ENCODE results near the gene MTUS2.
"Not testable (repeated sequence)": the region's sequence is repeated elsewhere in the genome, so short reads cannot be mapped to it uniquely, and the experiment has no call there.

The MTUS2 gene

GRCh38 chr13:29345860-29346582, 525.9 kb downstream of the MTUS2 start:
- DNase-seq = not testable (repeated sequence)

- no peak for DNase-seq
These were observed 534.9 kb downstream of the MTUS2 start for GRCh38 chr13:29355029-29355428.

GRCh38 chr13:29359181-29359580, 539.0 kb downstream of the MTUS2 start:
- no peak for DNase-seq

- no peak for DNase-seq
These were observed 541.6 kb downstream of the MTUS2 start for GRCh38 chr13:29361716-29362115.

- peak; percentile 62 for DNase-seq
These were observed 542.9 kb downstream of the MTUS2 start for GRCh38 chr13:29362849-29363604.

- peak; percentile 29 for DNase-seq
These were observed 549.1 kb downstream of the MTUS2 start for GRCh38 chr13:29369060-29369743.

- no peak for DNase-seq
These were observed 559.1 kb downstream of the MTUS2 start for GRCh38 chr13:29379281-29379680.

GRCh38 chr13:29379865-29380264, 559.7 kb downstream of the MTUS2 start:
- DNase-seq = no peak

GRCh38 chr13:29382021-29382420, 561.9 kb downstream of the MTUS2 start:
- DNase-seq = no peak

- DNase-seq = no peak
These were observed 563.3 kb downstream of the MTUS2 start for GRCh38 chr13:29383476-29383875.

- DNase-seq = no peak
These were observed 564.3 kb downstream of the MTUS2 start for GRCh38 chr13:29384466-29384865.

GRCh38 chr13:29384871-29385270, 564.7 kb downstream of the MTUS2 start:
- no peak for DNase-seq

- no peak for DNase-seq
These were observed 566.1 kb downstream of the MTUS2 start for GRCh38 chr13:29386246-29386645.

GRCh38 chr13:29390598-29390997, 570.5 kb downstream of the MTUS2 start:
- not testable (repeated sequence) for DNase-seq

GRCh38 chr13:29396446-29396845, 576.3 kb downstream of the MTUS2 start:
- DNase-seq = no peak

GRCh38 chr13:29397265-29397664, 577.1 kb downstream of the MTUS2 start:
- no peak for DNase-seq

GRCh38 chr13:29402166-29402636, 582.1 kb downstream of the MTUS2 start:
- DNase-seq = no peak

- DNase-seq = no peak
These were observed 585.3 kb downstream of the MTUS2 start for GRCh38 chr13:29405401-29405800.

GRCh38 chr13:29411481-29411880, 591.3 kb downstream of the MTUS2 start:
- no peak for DNase-seq

GRCh38 chr13:29418026-29418425, 597.9 kb downstream of the MTUS2 start:
- no peak for DNase-seq

GRCh38 chr13:29421118-29421517, 601.0 kb downstream of the MTUS2 start:
- DNase-seq = no peak

GRCh38 chr13:29422015-29422414, 601.9 kb downstream of the MTUS2 start:
- DNase-seq = no peak

GRCh38 chr13:29423050-29423449, 602.9 kb downstream of the MTUS2 start:
- DNase-seq = no peak

GRCh38 chr13:29427937-29428309, 607.8 kb downstream of the MTUS2 start:
- no peak for DNase-seq
